GM18499 (cell line): ENCODE measurements around the gene BRAF.
"Not testable (repeated sequence)": the region's sequence is repeated elsewhere in the genome, so short reads cannot be mapped to it uniquely, and the experiment has no call there.

Source experiments
- ATAC-seq: cut with Tn5 transposase; IDR thresholded peaks from one replicate; pipeline ENCODE4 v1.9.1; 2021; ENCODE audit warnings: moderate number of reproducible peaks; ENCODE audit not compliant: insufficient read depth, unreplicated experiment

Gene BRAF

GRCh38 chr7:140673063-140673773 is 251.5 kb downstream of the BRAF start:
- ATAC-seq, result no peak

- ATAC-seq, result no peak
These were observed 252.2 kb downstream of the BRAF start, which contains the start of gene ADCK2 for GRCh38 chr7:140672382-140673062. TSS of gene ADCK2 (plus strand) at chr7:140672945. CDS start at chr7:140673331, 386 bp downstream.

DNA sequence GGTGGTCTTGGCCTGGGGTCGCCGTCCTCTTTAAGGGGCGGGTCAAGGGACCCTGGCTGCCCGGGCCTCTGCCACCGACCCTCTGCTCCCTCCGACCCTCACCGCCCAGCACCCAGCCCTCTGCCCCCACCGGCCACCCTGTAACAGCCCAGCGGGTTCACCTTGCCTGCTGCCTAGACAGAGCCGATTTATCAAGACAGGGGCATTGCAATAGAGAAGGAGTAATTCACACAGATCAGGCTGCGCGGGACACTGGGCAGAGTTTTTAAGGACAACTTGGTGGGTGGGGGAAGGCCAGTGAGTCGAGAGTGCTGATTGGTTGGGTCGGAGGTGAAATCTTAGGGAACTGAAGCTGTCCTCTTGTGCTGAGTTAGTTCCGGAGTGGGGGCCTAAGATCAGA is 252.8 kb downstream of the BRAF start:
- no peak for ATAC-seq

- ATAC-seq, result no peak
These were observed 254.3 kb downstream of the BRAF start for GRCh38 chr7:140670343-140670935.

GRCh38 chr7:140669862-140670261 is 254.9 kb downstream of the BRAF start:
- not testable (repeated sequence) for ATAC-seq

DNA sequence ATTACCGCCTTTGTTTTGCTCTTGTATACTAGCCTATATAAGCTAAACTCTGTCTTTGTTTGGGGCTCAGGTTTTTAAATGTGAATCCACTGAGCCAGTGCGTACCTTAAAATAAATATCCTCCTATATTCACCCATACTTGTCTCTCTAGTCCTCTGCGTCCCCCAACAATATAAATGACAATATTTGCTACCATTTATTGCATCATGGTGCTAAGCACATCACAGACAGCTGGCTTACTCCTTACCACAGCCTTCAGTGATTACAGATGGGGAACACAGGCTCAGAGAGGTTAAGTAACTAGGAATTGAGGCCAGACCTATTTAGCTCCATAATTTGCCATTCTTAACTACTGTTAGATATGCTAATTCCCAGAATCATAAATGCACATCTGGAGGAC is 255.4 kb downstream of the BRAF start:
- no peak for ATAC-seq
